Activated CD8-positive, alpha-beta memory T cell treated with anti-CD3 and anti-CD28 coated beads, Interleukin-2, amount 50 U/mL, for 1 hour (primary cell): ENCODE results near the gene G0S2.

Source experiments
- DNase-seq: peaks from one replicate; pipeline ENCODE4 v3.0.0-alpha.2; 2020; ENCODE audit errors: extremely low read depth

The G0S2 gene

GRCh38 chr1:209674957-209675564 lies at the start of gene G0S2:
G0S2 (plus strand) TSS chr1:209675412; CDS start chr1:209675685, 273 bp downstream.
- DNase-seq, result no peak

GRCh38 chr1:209625791-209626285 lies 49.4 kb upstream of the G0S2 start:
- no peak for DNase-seq

GRCh38 chr1:209626346-209627026 lies 48.7 kb upstream of the G0S2 start:
- no peak for DNase-seq

- DNase-seq, result no peak
Measured at GRCh38 chr1:209627027-209627731, 48.0 kb upstream of the G0S2 start.

- peak; percentile 17 for DNase-seq
Measured at GRCh38 chr1:209627732-209628196, 47.4 kb upstream of the G0S2 start.

GRCh38 chr1:209628618-209629299 lies 46.5 kb upstream of the G0S2 start:
- no peak for DNase-seq

- DNase-seq, result no peak
Measured at GRCh38 chr1:209629621-209630382, 45.4 kb upstream of the G0S2 start.

GRCh38 chr1:209630383-209631225 lies 44.6 kb upstream of the G0S2 start:
- no peak for DNase-seq

- no peak for DNase-seq
Measured at GRCh38 chr1:209633335-209633997, 41.7 kb upstream of the G0S2 start.

- no peak for DNase-seq
Measured at GRCh38 chr1:209634005-209634737, 41.0 kb upstream of the G0S2 start.

GRCh38 chr1:209635850-209636249 lies 39.4 kb upstream of the G0S2 start:
- DNase-seq, result no peak

- DNase-seq, result no peak
Measured at GRCh38 chr1:209641832-209642172, 33.4 kb upstream of the G0S2 start.

- DNase-seq, result no peak
Measured at GRCh38 chr1:209642816-209643215, 32.4 kb upstream of the G0S2 start.

GRCh38 chr1:209643285-209644020 lies 31.8 kb upstream of the G0S2 start:
- no peak for DNase-seq

- no peak for DNase-seq
Measured at GRCh38 chr1:209645574-209646452, 29.4 kb upstream of the G0S2 start.

- no peak for DNase-seq
Measured at GRCh38 chr1:209646558-209646957, 28.7 kb upstream of the G0S2 start.

- no peak for DNase-seq
Measured at GRCh38 chr1:209647156-209647555, 28.1 kb upstream of the G0S2 start.

GRCh38 chr1:209648346-209648745 lies 26.9 kb upstream of the G0S2 start:
- no peak for DNase-seq
